ENCODE results near the gene TSHZ2.

The TSHZ2 gene

DNA sequence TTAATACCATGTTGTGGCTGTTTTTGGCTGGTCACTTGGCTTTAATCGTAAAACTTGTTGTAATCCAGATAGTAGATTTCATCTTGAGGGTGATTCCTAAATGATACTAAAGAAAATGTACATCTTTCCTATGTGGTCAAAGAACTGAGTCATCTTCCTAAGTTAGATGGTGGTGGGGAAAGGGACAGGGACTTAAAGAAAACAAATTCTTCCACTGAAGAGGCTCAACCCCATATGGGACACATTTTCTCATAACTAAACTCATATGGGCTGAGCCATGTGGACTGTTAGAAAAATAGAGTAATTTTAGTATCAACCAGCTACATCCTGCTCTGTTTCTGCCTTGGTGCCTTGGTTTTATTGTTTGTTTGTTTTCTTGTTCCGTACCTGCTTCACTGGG, 155.8 kb downstream of the TSHZ2 start:
- no peak for DNase-seq (ENCODE audit: low read depth in 2 of 2)

DNA sequence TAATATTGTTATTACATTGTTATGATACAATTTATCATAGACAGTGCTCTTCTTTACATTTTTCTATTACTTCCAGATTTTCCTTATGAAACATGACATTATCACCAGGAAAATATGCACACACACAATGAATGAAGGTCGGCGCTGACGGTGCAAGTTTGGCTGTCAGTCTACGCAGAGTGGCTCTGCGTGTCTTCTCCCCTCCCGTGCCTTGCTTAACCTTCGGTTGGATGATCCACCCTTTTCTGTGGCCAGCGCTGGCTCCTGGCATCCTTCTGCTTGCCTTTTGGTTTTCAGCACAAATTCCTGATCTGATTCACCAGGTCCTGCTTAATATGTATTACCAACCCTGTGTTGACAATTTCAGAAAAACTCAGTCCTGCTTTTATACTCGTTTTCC, 157.4 kb downstream of the TSHZ2 start:
- no peak for DNase-seq (ENCODE audit: low read depth in 2 of 2)

DNA sequence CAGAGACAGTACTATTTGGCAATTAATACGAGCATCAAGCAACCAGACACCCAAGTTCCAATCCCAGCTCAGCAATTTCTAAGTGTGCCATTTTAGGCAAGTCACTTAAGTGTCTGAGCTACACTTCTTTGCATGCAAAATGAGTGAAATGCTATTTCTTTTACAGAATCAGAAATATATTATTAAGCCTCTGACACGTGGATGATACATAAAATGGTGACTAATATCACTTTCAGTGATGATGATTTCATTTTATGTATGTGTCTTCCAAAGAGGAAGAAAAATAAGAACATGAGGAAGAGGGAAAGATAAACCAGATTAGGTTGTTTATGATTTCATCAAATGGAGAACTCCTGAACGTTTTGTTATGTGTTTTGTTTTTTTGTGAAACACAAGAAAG, 158.6 kb downstream of the TSHZ2 start:
- no peak for DNase-seq (ENCODE audit: low read depth in 2 of 2)

DNA sequence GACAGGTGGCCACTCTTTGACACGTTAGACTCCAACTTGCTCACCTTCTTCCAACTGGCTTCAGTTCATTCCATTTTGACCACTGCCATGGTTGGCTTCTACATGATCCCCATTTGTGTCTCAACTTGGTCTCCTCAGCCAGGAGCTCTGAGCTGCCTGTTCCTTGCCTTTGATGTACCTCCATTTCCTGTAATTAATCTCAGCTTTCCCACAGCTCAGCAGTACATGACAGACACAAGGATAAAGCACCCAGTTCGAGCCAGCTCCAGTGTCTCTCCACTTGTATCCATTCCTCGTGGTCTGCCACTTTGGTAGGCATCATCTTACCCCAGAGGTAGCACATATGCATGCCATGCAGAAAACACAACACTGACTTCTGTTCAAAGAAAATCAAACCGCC, 161.0 kb downstream of the TSHZ2 start:
- DNase-seq (ENCODE audit: low read depth in 2 of 2) = no peak

DNA sequence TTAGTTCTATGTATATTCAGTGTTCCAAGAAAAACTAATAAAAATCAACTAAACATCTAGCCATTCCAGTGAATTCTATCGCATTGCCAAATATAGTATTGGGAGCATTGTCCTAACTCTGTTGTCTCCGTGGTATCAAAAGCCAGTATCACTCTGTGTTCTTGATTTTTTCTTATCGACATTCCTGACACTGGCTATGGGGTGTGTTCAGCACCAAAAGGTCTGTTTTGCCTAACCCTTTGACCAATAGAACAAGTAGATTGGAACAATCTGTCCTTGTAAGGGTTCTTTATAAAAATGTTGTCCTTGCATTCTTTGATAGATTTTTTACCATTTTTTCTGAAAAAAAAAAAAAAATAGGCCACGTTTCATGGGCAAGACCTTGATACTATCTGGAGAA, 161.5 kb downstream of the TSHZ2 start:
- DNase-seq (ENCODE audit: low read depth in 2 of 2) = no peak

DNA sequence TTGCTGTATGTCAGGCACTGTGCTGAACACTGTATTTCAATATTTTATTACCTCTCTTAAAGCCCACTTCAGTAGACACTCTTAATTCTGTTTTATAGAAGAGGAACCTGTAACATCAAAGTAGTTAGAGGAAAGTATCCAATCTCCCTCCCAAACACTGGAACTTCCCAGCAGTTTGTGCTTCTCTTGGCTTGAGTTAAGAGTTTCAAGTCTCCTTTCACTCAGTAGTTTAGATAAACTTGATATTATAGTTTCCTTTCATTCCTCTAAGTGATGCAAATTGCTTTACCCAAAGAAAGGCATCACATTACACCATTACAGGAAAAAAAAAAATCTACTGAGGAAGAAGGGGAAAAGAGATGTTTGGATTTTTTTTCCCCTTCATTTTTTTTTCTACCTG, 164.3 kb downstream of the TSHZ2 start:
- DNase-seq (ENCODE audit: low read depth in 2 of 2) = no peak

DNA sequence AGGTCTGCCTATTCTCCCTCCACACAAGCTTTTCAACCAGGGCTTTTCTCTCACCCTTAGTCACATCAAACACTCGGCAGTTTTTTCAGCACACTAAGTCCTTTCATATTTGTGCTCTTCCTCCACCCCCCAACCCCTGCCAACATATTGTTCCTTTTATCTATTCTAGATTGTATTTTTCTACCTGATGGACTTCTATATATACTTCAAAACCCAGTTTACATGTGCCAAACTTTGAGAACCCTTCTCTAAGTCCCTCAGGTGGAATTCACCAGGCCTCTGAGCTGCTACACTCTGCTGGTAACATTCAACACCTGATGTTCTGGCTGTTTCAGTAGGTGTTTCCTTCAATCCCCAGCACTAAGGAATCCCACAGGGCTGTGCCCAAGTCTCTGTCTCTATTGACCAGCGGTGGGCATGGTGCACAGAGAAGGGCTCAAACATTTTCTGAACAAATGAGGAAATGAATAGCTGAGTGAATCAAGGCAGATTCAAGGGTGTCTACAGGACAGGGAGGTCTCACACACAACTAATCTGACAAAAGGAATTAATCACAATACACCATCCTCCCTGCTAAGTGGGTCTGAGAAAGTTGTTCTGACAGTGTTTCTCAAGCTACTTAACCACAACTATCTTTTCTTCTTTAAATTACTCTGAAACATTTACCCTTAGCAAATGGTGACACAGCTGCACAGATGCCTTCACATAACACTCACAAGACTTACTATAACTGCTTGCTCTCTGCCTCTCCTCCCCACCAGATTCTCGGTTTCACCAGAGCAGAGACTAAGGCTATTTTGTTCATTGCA, 166.5 kb downstream of the TSHZ2 start:
- no peak for DNase-seq (ENCODE audit: low read depth in 2 of 2)

DNA sequence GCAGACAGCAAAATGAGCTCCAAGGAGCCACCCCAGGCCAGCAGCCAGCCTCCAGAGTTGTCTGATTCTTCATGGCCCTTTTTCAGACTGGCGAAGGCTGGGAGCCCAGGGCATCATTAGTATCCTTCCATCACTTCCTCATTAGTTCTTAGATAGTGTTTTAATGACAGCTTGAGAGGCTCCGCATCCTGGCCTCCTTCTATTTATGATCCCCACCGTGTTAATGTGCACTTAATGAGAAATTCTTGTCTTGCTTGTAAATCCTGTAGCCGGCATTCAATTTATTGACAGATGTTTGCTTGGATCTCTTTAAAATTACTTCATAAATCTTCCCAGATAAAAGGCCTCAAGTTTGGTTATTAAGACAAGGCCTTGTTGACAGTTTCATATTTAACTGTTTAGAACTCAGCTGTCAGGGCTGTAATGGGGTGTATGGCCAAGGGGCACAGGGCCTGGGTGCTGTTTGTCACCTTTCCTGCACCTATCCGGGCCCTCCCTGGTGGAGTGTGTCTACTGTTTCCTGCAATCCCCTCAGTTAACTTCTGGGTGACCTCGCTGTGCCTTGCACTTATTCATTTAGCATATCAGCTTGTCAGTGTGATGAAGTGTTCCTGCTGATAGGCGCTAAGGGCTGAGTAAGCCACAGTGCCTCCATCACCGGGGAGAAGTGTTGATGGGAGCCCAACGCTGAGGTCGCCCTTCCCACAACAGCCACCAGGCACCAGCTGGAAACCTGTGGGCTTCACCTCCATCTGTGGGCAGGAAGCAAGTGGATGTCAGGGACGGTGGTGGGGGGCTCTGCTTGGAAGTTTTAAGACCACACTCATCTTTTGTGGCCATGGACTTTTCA, 169.3 kb downstream of the TSHZ2 start:
- DNase-seq (ENCODE audit: low read depth in 2 of 2) = no peak

DNA sequence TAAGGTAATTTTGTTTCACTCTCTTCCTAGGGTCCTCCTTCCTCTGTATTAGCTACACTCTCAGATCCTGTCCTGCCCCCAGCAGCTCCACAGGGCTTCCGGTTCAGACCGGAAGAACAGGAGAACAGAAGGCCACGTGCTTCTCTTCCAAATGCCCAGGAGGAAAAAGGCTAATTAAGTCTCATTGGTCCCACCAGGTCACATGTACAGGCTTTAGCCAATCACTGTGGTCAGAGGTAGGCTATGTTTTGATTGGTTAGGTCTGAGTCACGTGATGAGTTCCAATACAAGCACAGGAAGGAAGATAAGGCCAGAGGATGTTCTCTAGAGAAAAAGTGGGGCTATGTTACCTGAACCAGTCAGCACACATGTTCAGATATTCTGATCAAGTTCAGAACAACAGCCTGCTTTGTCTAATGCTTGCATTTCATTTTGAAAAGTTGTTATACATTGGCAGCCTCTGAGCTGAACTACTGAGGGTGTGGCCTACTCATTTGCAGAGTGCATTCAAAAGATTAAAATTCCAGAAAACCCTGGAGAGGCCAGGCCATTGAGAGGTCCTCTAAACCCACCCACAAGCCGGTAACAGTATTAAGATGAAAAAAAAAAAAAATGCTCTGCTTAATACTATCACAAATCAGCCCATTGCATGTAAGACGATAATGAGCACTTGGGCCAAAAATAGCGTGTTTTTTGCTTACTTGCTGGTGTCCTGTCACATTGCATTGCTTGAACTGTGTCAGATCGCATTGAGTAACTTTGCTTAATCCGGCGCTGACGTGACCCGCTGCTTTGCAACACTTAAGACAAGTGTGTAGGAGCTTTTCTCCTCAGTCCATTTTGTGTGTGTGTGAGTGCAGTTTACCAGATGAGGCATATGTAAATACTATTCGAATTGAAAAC, 170.3 kb downstream of the TSHZ2 start:
- DNase-seq (ENCODE audit: low read depth in 2 of 2) = no peak

DNA sequence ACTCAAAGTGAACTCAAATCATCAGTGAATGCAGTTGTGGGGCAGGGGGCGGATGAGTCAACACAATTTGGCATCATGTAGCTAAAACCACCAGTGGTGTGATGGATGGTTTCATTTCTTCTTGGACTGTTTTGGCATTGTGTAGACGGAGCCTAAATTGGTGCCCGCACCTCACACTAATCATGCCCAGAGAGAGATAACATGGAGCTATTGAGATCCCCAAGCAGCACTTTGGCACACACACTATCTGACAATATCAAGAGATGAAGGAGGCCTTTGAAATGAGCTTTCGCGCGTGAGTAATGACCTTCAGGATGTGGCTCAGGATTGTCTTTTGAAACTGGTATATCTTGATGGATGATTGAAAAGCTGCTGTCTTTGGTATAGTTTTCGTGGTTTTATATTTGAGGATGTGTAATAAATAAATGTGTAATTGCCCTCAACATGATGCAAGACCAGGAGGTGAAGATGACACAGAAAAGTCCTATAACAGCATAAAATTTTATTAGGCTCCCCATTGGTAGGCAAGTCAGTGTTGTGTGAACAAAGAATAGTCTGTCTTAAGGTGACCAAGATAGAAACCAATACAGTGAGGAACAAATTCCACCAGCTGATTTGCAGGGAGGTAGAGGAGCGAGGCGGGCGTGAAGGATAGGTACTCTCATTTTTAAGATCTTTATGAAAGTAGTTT, 174.2 kb downstream of the TSHZ2 start:
- DNase-seq (ENCODE audit: low read depth in 2 of 2) = peak; percentile 25 to 47

DNA sequence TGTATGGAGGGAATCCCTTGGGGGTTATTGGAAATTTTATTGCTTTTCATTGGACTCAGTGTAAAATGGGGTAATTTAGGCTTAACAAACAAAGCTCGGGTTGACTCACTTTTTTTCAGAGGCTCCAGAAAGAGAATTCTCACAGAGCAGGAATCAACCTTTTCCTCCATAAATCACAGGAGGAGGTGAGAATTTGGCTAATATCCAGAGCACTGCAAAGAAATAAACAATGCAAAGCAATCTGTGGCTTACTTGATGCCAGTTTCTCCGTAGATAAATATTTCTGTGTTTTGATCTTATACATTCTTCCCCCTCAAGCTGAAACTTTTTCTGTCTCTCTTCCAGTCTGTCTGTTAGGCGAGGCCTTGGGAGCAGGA, 176.6 kb downstream of the TSHZ2 start:
- no peak for DNase-seq (ENCODE audit: low read depth in 2 of 2)

DNA sequence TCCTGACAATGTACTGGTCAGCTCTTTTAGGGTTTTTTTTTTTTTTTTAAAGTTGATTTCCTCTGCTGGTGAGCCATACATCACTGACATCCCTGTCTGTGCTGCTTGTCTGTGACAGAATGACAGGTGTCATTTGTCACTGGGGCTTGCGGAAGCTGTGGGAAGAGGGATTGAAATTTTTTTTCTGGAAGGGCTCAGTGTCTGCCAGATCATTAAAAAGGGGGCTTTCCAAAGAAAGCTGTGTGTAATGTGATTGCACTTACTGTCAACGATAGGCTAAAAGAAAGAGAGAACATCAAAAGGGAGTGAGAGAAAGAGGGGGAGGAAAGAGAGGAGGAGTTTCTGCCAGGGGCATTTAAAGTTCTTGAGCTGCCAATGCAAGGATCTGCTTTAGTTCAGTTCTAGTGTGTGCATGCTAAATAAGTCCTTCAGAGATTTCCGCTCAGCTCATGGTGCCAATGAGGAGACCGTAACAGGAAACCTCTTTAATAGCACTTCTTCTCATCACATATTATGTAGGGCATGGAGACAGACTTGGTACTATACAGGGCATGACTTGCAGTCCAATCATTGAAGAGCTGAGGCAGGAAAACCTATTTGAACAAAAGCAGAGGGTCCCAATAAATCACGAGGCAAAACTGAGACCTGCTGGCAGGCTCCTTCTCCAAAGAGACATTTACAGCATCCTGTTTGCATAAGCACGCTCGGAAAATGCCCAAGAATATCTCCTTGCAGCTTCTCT, 177.2 kb downstream of the TSHZ2 start:
- DNase-seq (ENCODE audit: low read depth in 2 of 2) = no peak

DNA sequence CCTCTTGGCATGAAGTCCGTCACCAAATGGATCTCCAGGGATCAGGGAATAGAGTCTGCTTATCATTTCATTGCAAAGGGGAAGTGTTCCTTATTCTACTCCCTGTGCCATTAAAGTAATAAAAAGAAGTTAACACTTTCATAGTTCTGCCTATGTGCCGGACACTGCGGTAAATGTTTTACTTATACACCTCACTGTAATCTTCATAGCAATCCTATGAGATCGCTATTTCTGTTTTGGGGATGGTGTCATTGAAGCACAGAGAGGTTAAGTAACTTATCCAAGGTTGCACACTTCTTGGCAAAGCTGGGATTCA, 177.7 kb downstream of the TSHZ2 start:
- DNase-seq (ENCODE audit: low read depth in 2 of 2) = no peak

DNA sequence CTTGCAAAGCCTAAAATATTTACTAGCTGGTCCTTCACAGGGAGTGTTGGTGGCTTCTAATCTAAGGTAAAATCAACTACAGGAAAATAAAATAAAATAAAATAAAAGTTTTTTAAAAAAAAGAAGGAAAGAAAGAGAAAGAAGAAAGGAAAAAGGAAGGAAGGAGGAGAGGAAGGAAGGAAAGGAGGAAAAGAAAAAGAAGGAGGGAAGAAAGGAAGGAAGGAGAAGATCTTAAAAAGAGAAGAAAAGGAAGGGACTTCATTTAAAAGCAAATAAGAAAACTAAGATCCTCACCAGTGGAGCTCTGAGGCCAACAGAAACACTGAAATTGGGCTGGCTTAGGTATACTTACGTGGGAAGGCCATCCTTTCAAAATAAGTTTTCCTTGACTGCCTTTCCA, 178.4 kb downstream of the TSHZ2 start:
- no peak for DNase-seq (ENCODE audit: low read depth in 2 of 2)

DNA sequence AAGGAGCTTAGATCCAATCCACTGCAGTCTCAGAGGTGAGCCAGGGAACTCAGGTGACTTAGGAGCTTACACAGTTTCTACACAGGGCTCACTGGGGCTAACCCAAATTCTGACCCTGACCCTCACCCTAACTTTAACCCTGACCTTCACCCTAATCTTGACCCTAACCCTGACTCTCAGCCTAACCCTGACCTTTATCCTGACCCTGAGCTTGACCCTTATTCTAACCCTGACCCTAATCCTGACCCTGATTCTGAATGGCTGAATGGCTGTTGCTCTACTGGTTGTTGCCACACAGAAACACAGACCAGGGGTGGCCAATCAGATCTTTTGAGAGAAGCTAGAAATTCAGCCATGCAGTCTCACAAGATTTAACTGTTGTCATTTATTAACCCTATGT, 180.1 kb downstream of the TSHZ2 start:
- no peak for DNase-seq (ENCODE audit: low read depth in 2 of 2)

DNA sequence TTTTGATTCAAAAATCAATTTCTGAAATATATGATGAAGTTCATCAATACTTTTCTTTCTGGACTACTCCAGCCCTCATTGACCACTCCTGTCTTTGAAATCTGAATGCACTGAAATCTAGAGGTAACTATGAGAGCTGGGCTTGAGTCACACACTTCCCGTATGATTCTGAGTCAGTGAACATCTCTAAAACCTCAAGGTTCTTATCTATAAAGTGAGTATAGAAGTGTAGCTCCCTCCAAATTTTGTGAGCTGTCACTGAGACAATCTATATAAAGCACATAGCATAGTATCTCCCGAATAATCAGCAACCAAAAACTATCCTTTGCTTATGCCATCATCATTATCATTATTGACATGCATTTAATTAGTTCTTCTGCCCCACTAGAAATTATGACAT, 182.4 kb downstream of the TSHZ2 start:
- DNase-seq (ENCODE audit: low read depth in 2 of 2) = peak in 1 of 2 donors; percentile 6

DNA sequence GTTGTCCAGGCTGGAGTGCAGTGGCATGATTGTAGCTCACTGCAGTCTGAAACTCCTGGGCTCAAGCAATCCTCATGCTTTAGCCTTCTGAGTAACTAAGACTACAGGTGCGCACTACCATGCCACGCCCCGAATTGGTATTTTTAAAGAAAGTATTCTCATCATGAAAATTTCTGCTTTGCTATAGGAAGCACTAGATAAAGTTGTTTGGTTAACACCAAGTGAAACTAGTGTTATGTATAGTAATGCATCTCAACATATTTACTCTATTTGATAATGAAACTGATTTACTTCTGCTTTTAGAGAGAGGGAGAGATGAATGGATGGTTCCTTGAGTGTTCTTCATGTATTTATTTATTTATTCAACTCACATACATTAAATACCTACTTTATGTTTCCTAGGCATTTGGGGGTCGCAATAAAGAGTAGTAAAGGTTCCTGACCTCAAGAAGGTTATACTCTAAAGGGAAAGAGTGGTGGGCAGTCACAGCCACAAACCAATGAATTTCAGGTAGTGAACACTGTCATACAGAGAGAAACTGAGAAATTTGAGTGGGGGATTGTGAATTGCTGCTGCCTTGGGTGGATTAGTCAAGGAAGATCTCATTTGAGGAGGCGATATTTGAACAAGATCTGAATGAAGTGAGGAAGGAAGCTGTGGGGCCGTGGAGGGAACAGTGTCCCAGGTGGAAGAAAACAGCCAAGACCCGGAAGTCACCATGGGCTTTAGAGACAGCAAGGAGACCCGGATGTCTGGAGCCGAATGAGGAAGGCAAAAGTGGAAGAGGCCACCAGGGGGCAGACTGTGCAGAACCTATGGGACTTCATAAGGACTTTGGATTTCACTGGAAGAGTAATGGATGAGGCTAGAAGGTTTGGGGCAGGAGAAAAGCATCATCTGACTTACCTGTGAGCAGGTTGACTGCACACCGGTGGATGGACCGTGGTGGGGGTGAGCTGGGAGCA, 185.6 kb downstream of the TSHZ2 start:
- DNase-seq (ENCODE audit: low read depth in 2 of 2) = peak; percentile 10 to 16

DNA sequence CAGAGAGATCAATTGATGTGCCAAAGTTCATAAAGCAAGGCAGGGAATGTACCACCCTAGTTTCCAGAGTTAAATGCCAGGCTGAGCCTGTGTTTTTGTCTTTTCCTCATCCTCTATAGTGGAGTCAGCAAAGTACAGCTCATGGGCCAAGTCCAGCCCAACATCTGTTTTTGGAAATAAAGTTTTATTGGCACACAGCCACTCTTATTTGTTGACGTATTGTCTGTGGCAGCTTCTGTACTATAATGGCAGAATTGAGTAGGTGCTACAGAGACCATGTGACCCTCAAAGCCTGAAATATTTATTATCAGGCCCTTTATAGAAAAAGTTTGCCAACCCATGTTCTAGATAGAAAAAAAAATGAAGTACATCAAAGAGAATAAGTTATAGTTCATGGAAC, 187.0 kb downstream of the TSHZ2 start:
- DNase-seq (ENCODE audit: low read depth in 2 of 2) = no peak

DNA sequence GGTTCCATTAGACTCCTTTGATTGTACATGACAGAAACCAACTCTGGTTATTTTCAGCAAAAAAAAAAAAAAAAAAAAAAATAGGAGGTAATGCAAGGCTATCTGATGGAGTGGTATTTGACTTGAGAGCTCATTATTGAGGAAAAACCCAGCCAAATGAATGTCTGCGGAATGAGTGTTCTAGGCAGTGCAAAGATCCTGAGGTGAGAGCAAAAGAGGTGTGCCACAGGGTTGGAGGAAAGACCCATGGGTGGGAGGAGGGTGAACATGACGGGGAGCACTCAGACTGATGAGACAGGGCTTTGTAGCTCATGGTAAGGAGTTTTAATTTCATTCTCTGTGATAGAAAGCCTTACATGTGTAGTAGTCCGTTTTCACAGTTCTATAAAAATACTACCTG, 188.9 kb downstream of the TSHZ2 start:
- no peak for DNase-seq (ENCODE audit: low read depth in 2 of 2)

DNA sequence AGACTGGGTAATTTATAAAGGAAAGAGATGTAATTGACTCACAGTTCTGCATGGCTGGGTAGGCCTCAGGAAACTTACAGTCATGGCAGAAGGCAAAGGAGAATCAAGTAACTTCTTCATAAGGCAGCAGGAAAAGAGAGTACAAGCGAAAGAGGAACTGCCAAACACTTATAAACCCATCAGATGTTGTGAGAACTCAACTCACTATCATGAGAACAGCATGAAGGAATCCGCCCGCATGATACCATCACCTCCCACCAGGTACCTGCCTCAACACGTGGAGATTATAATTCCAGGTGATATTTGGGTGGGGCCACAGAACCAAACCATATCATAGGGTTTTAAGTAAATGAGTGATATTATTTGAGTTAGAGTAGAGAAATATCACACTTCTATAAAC, 189.3 kb downstream of the TSHZ2 start:
- DNase-seq (ENCODE audit: low read depth in 2 of 2) = no peak

Data from stimulated activated CD8-positive, alpha-beta memory T cell treated with anti-CD3 and anti-CD28 coated beads, Interleukin-15, amount 100 ng/mL, for 48 hours (primary cell).